ENCODE results near the gene CLIP4.

Gene CLIP4

GRCh38 chr2:29213888-29214291 lies 98.7 kb downstream of the CLIP4 start:
- H3K27me3 ChIP-seq (replicated peaks; ENCODE audit: control insufficient read depth, insufficient read depth, low read length), result peaks cover 13% of the 10 kb centered on the region
- DNase-seq (ENCODE audit: low read depth), result no peak
- no peaks in the 10 kb centered on the region for H3K36me3 ChIP-seq (ENCODE audit: control insufficient read depth, insufficient read depth, low read length, severe bottlenecking)
- H3K9me3 ChIP-seq (ENCODE audit: control insufficient read depth, low read length), result no peaks in the 10 kb centered on the region
- H3K4me1 ChIP-seq (ENCODE audit: control insufficient read depth, insufficient read depth, low read length), result no peaks in the 10 kb centered on the region
- H3K9ac ChIP-seq (ENCODE audit: low read length), result no peak overlapping the region
- no peak overlapping the region for H3K4me3 ChIP-seq (ENCODE audit: low read length)

GRCh38 chr2:29215073-29215472 lies 99.9 kb downstream of the CLIP4 start:
- DNase-seq (ENCODE audit: low read depth), result no peak
- Histone ChIP-seq H3K36me3 (ENCODE audit: control insufficient read depth, insufficient read depth, low read length, severe bottlenecking) (no peaks in the 10 kb centered on the region), H3K9me3 (ENCODE audit: control insufficient read depth, low read length) (no peaks in the 10 kb centered on the region), H3K4me3 (ENCODE audit: low read length) (no peak overlapping the region), H3K27me3 (replicated peaks; ENCODE audit: control insufficient read depth, insufficient read depth, low read length) (peaks cover 24% of the 10 kb centered on the region), H3K9ac (ENCODE audit: low read length) (no peak overlapping the region), H3K4me1 (ENCODE audit: control insufficient read depth, insufficient read depth, low read length) (no peaks in the 10 kb centered on the region)

GRCh38 chr2:29215739-29216608 lies 100.8 kb downstream of the CLIP4 start:
- H3K4me1 ChIP-seq (ENCODE audit: control insufficient read depth, insufficient read depth, low read length), result no peaks in the 10 kb centered on the region
- H3K4me3 ChIP-seq (ENCODE audit: low read length), result no peak overlapping the region

DNA sequence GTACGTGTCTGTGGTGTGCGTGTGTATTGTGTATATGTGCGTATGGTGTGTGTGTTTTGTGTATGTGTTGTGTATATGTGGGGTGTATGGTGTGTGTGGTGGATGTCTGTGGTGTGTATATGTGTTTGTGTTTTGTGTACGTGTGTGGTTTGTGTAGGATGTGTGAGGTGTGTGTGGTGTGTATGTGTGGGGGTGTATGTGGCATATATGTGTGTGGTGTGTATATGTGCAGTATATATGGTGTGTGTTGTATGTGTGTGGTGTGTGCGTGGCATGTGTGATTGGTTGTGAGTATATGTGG lies 101.3 kb downstream of the CLIP4 start:
- no peak for DNase-seq (ENCODE audit: low read depth)

More at GRCh38 chr2:29215739-29216608, 100.8 kb downstream of the CLIP4 start:
- H3K9ac ChIP-seq (ENCODE audit: low read length), result no peak overlapping the region
- H3K36me3 ChIP-seq (ENCODE audit: control insufficient read depth, insufficient read depth, low read length, severe bottlenecking), result no peaks in the 10 kb centered on the region
- no peak for DNase-seq (ENCODE audit: low read depth)
- peaks cover 33% of the 10 kb centered on the region for H3K27me3 ChIP-seq (replicated peaks; ENCODE audit: control insufficient read depth, insufficient read depth, low read length)
- no peaks in the 10 kb centered on the region for H3K9me3 ChIP-seq (ENCODE audit: control insufficient read depth, low read length)

DNA sequence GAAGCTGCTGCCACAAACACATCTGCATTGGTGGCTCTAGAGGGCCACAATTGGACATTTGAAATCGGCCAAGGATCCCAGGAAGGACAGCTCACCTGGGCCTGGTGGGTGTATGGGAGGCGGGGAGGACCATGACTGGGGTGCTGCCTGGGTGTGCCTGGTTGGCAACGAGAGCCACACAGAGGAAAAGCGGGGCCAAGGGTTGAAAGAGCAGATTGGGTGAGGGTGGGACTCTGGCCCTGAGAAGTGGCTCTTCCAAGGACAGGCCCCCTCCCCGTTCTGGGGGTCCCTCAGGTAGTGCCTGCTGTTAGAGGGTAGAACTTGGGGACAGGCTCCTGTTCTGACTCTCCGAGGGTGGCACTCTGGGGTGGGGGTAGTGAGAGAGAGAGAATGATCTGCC lies 102.9 kb downstream of the CLIP4 start:
- Histone ChIP-seq H3K27me3 (replicated peaks; ENCODE audit: control insufficient read depth, insufficient read depth, low read length) (peaks cover 49% of the 10 kb centered on the region), H3K9me3 (ENCODE audit: control insufficient read depth, low read length) (no peaks in the 10 kb centered on the region), H3K4me3 (ENCODE audit: low read length) (no peak overlapping the region), H3K36me3 (ENCODE audit: control insufficient read depth, insufficient read depth, low read length, severe bottlenecking) (no peaks in the 10 kb centered on the region), H3K9ac (ENCODE audit: low read length) (no peak overlapping the region), H3K4me1 (ENCODE audit: control insufficient read depth, insufficient read depth, low read length) (peaks cover 2% of the 10 kb centered on the region)
- no peak for DNase-seq (ENCODE audit: low read depth)

More for the DNA sequence above, 101.3 kb downstream of the CLIP4 start:
- Histone ChIP-seq H3K36me3 (ENCODE audit: control insufficient read depth, insufficient read depth, low read length, severe bottlenecking) (no peaks in the 10 kb centered on the region), H3K9ac (ENCODE audit: low read length) (no peak overlapping the region), H3K4me3 (ENCODE audit: low read length) (no peak overlapping the region), H3K4me1 (ENCODE audit: control insufficient read depth, insufficient read depth, low read length) (no peaks in the 10 kb centered on the region), H3K9me3 (ENCODE audit: control insufficient read depth, low read length) (no peaks in the 10 kb centered on the region), H3K27me3 (replicated peaks; ENCODE audit: control insufficient read depth, insufficient read depth, low read length) (peaks cover 37% of the 10 kb centered on the region)

- H3K9ac ChIP-seq (ENCODE audit: low read length), result no peak overlapping the region
- H3K9me3 ChIP-seq (ENCODE audit: control insufficient read depth, low read length), result no peaks in the 10 kb centered on the region
- H3K4me1 ChIP-seq (ENCODE audit: control insufficient read depth, insufficient read depth, low read length), result peaks cover 8% of the 10 kb centered on the region
- no peak overlapping the region for H3K4me3 ChIP-seq (ENCODE audit: low read length)
- no peak for DNase-seq (ENCODE audit: low read depth)
- peaks cover 49% of the 10 kb centered on the region for H3K27me3 ChIP-seq (replicated peaks; ENCODE audit: control insufficient read depth, insufficient read depth, low read length)
- no peaks in the 10 kb centered on the region for H3K36me3 ChIP-seq (ENCODE audit: control insufficient read depth, insufficient read depth, low read length, severe bottlenecking)
These were observed 103.4 kb downstream of the CLIP4 start for GRCh38 chr2:29218550-29219125.

GRCh38 chr2:29219374-29219773 lies 104.2 kb downstream of the CLIP4 start:
- no peaks in the 10 kb centered on the region for H3K36me3 ChIP-seq (ENCODE audit: control insufficient read depth, insufficient read depth, low read length, severe bottlenecking)
- DNase-seq (ENCODE audit: low read depth), result no peak
- H3K9me3 ChIP-seq (ENCODE audit: control insufficient read depth, low read length), result no peaks in the 10 kb centered on the region

DNA sequence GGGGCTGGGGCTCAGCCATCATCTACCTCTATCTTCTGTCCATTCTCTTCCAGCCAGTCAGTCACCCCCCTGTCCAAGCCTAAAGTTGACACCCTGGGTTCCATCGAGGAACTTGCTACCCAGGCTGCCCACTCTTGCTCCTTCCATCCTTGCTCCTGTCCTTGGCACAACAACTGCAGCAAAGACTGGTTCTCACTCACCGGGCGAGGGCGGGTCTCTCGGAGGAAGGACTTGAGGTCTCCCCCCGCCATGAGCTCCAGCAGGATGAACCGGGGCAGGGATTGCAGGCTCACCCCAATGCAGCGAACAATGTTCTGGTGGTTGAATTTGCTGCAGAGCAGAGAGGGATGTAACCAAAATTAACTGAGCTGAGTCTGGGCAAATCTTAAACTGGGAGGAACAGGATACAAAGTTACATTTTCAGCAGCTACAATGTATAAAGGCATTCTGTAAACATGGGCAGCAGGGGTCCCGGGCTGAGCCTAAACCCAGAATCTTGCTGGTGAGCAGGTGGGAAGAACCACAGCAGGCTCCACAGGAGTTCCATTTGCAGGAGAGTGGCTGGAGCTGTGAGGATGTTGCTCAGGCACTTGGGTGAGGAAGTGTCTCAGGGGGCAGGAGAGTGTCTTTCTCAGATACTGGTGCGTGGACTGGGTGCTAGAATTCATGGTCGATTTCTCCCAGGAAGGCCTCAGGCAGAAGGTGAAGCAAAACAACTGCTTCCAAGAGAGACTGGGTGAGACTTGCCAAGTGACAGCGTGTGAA lies 105.5 kb downstream of the CLIP4 start:
- peaks cover 20% of the 10 kb centered on the region for H3K4me1 ChIP-seq (ENCODE audit: control insufficient read depth, insufficient read depth, low read length)
- DNase-seq (ENCODE audit: low read depth), result no peak
- peaks cover 46% of the 10 kb centered on the region for H3K27me3 ChIP-seq (replicated peaks; ENCODE audit: control insufficient read depth, insufficient read depth, low read length)
- H3K9me3 ChIP-seq (ENCODE audit: control insufficient read depth, low read length), result no peaks in the 10 kb centered on the region
- H3K36me3 ChIP-seq (ENCODE audit: control insufficient read depth, insufficient read depth, low read length, severe bottlenecking), result no peaks in the 10 kb centered on the region
- no peak overlapping the region for H3K9ac ChIP-seq (ENCODE audit: low read length)
- no peak overlapping the region for H3K4me3 ChIP-seq (ENCODE audit: low read length)

More at GRCh38 chr2:29219374-29219773, 104.2 kb downstream of the CLIP4 start:
- Histone ChIP-seq H3K9ac (ENCODE audit: low read length) (no peak overlapping the region), H3K27me3 (replicated peaks; ENCODE audit: control insufficient read depth, insufficient read depth, low read length) (peaks cover 49% of the 10 kb centered on the region), H3K4me1 (ENCODE audit: control insufficient read depth, insufficient read depth, low read length) (peaks cover 15% of the 10 kb centered on the region), H3K4me3 (ENCODE audit: low read length) (no peak overlapping the region)

- no peaks in the 10 kb centered on the region for H3K36me3 ChIP-seq (ENCODE audit: control insufficient read depth, insufficient read depth, low read length, severe bottlenecking)
- H3K4me3 ChIP-seq (ENCODE audit: low read length), result no peak overlapping the region
- no peaks in the 10 kb centered on the region for H3K9me3 ChIP-seq (ENCODE audit: control insufficient read depth, low read length)
- peaks cover 59% of the 10 kb centered on the region for H3K27me3 ChIP-seq (replicated peaks; ENCODE audit: control insufficient read depth, insufficient read depth, low read length)
- H3K9ac ChIP-seq (ENCODE audit: low read length), result no peak overlapping the region
- peaks cover 20% of the 10 kb centered on the region for H3K4me1 ChIP-seq (ENCODE audit: control insufficient read depth, insufficient read depth, low read length)
- no peak for DNase-seq (ENCODE audit: low read depth)
These were observed 107.4 kb downstream of the CLIP4 start for GRCh38 chr2:29222381-29223179.

- Histone ChIP-seq H3K9me3 (ENCODE audit: control insufficient read depth, low read length) (no peaks in the 10 kb centered on the region), H3K4me1 (ENCODE audit: control insufficient read depth, insufficient read depth, low read length) (peaks cover 20% of the 10 kb centered on the region), H3K9ac (ENCODE audit: low read length) (no peak overlapping the region), H3K27me3 (replicated peaks; ENCODE audit: control insufficient read depth, insufficient read depth, low read length) (peaks cover 61% of the 10 kb centered on the region), H3K36me3 (ENCODE audit: control insufficient read depth, insufficient read depth, low read length, severe bottlenecking) (no peaks in the 10 kb centered on the region), H3K4me3 (ENCODE audit: low read length) (no peak overlapping the region)
- no peak for DNase-seq (ENCODE audit: low read depth)
These were observed 108.0 kb downstream of the CLIP4 start for GRCh38 chr2:29223257-29223656.

Data from adipocyte (in vitro differentiated cells).